Measurements from ENCODE around the gene PEX26. TPM values are rescaled to one million over a fixed set of nuclear protein-coding genes. Genes with fewer than 3 reads are reported as not detected.

The PEX26 gene
- total and polyA plus RNA-seq, 2 of the 13 experiments (the other 11 are each of a cell fraction or from before 2014, with no cell fraction given), result 10.6 to 25.1 TPM

DNA sequence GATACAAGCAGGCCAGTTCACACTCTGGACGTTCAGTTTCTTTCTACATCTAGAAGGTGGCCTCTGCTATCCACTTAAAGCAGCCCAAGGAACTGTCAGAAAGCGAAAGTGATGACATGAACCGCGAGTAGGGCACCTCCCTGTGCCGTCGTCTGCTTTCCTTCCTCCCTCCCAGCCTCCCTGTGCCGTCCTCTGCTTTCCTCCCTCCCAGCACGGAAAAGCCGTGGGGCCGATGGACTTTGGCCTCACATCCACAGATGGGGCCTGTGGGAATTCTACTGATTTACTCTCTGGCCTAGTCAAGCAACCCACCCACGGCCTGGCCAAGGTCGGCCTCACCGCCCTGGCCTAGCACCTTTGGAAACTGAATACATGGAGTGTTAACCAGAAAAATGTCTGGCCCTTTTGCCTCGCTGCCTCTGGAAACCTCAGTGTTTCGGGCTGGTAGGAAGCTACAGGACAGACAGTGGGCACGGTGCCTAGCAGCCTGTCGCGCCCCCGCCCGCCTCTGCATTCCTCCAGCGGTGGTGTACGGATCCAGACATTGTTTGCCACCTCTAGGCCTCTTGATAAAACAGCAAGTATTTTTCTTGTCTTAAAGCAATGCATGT lies 14.2 kb downstream of the PEX26 start (continued):
- TF ChIP-seq, protein P1, sequence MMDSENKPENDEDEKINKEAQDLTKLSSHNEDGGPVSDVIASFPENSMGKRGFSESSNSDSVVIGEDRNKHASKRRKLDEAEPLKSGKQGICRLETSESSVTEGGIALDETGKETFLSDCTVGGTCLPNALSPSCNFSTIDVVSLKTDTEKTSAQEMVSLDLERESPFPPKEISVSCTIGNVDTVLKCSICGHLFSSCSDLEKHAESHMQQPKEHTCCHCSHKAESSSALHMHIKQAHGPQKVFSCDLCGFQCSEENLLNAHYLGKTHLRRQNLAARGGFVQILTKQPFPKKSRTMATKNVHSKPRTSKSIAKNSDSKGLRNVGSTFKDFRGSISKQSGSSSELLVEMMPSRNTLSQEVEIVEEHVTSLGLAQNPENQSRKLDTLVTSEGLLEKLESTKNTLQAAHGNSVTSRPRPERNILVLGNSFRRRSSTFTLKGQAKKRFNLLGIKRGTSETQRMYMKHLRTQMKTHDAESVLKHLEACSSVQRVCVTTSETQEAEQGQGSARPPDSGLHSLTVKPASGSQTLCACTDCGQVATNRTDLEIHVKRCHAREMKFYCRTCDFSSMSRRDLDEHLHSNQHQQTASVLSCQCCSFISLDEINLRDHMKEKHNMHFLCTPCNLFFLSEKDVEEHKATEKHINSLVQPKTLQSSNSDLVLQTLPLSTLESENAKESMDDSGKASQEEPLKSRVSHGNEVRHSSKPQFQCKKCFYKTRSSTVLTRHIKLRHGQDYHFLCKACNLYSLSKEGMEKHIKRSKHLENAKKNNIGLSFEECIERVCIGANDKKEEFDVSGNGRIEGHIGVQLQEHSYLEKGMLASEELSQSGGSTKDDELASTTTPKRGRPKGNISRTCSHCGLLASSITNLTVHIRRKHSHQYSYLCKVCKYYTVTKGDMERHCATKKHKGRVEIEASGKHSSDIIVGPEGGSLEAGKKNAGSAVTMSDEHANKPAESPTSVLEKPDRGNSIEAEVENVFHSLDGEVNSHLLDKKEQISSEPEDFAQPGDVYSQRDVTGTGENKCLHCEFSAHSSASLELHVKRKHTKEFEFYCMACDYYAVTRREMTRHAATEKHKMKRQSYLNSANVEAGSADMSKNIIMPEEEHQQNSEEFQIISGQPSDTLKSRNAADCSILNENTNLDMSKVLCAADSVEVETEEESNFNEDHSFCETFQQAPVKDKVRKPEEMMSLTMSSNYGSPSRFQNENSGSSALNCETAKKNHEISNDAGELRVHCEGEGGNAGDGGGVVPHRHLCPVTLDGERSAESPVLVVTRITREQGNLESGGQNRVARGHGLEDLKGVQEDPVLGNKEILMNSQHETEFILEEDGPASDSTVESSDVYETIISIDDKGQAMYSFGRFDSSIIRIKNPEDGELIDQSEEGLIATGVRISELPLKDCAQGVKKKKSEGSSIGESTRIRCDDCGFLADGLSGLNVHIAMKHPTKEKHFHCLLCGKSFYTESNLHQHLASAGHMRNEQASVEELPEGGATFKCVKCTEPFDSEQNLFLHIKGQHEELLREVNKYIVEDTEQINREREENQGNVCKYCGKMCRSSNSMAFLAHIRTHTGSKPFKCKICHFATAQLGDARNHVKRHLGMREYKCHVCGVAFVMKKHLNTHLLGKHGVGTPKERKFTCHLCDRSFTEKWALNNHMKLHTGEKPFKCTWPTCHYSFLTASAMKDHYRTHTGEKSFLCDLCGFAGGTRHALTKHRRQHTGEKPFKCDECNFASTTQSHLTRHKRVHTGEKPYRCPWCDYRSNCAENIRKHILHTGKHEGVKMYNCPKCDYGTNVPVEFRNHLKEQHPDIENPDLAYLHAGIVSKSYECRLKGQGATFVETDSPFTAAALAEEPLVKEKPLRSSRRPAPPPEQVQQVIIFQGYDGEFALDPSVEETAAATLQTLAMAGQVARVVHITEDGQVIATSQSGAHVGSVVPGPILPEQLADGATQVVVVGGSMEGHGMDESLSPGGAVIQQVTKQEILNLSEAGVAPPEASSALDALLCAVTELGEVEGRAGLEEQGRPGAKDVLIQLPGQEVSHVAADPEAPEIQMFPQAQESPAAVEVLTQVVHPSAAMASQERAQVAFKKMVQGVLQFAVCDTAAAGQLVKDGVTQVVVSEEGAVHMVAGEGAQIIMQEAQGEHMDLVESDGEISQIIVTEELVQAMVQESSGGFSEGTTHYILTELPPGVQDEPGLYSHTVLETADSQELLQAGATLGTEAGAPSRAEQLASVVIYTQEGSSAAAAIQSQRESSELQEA (CRISPR knock-in tag; IDR thresholded peaks at IDR 0.05; ENCODE audit: not compliant biosample characterization), result no peak
- peak; percentile 78 for TF ChIP-seq POLR2G (IDR thresholded peaks at IDR 0.05; ENCODE audit: low read depth, low read length)
- TF ChIP-seq SRSF4 (IDR thresholded peaks at IDR 0.05; ENCODE audit: low read depth, low read length, poor library complexity, severe bottlenecking), result no peak
- TF ChIP-seq, protein P2, sequence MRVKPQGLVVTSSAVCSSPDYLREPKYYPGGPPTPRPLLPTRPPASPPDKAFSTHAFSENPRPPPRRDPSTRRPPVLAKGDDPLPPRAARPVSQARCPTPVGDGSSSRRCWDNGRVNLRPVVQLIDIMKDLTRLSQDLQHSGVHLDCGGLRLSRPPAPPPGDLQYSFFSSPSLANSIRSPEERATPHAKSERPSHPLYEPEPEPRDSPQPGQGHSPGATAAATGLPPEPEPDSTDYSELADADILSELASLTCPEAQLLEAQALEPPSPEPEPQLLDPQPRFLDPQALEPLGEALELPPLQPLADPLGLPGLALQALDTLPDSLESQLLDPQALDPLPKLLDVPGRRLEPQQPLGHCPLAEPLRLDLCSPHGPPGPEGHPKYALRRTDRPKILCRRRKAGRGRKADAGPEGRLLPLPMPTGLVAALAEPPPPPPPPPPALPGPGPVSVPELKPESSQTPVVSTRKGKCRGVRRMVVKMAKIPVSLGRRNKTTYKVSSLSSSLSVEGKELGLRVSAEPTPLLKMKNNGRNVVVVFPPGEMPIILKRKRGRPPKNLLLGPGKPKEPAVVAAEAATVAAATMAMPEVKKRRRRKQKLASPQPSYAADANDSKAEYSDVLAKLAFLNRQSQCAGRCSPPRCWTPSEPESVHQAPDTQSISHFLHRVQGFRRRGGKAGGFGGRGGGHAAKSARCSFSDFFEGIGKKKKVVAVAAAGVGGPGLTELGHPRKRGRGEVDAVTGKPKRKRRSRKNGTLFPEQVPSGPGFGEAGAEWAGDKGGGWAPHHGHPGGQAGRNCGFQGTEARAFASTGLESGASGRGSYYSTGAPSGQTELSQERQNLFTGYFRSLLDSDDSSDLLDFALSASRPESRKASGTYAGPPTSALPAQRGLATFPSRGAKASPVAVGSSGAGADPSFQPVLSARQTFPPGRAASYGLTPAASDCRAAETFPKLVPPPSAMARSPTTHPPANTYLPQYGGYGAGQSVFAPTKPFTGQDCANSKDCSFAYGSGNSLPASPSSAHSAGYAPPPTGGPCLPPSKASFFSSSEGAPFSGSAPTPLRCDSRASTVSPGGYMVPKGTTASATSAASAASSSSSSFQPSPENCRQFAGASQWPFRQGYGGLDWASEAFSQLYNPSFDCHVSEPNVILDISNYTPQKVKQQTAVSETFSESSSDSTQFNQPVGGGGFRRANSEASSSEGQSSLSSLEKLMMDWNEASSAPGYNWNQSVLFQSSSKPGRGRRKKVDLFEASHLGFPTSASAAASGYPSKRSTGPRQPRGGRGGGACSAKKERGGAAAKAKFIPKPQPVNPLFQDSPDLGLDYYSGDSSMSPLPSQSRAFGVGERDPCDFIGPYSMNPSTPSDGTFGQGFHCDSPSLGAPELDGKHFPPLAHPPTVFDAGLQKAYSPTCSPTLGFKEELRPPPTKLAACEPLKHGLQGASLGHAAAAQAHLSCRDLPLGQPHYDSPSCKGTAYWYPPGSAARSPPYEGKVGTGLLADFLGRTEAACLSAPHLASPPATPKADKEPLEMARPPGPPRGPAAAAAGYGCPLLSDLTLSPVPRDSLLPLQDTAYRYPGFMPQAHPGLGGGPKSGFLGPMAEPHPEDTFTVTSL (CRISPR knock-in tag; IDR thresholded peaks at IDR 0.05; ENCODE audit: borderline replicate concordance), result 0 out of 2 replicates have a peak, but pooled peaks have one; percentile 56
- no peak for TF ChIP-seq ZNF780A (CRISPR knock-in tag; IDR thresholded peaks at IDR 0.05)
- TF ChIP-seq ZNF253 (CRISPR knock-in tag; IDR thresholded peaks at IDR 0.05; ENCODE audit: borderline replicate concordance), result no peak
- no peak for TF ChIP-seq TCF7 (IDR thresholded peaks at IDR 0.05; ENCODE audit: low read depth)
- no peak for TF ChIP-seq TRIM24 (CRISPR knock-in tag; IDR thresholded peaks at IDR 0.05)
- TF ChIP-seq, protein P3, sequence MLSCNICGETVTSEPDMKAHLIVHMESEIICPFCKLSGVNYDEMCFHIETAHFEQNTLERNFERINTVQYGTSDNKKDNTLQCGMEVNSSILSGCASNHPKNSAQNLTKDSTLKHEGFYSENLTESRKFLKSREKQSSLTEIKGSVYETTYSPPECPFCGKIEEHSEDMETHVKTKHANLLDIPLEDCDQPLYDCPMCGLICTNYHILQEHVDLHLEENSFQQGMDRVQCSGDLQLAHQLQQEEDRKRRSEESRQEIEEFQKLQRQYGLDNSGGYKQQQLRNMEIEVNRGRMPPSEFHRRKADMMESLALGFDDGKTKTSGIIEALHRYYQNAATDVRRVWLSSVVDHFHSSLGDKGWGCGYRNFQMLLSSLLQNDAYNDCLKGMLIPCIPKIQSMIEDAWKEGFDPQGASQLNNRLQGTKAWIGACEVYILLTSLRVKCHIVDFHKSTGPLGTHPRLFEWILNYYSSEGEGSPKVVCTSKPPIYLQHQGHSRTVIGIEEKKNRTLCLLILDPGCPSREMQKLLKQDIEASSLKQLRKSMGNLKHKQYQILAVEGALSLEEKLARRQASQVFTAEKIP (CRISPR knock-in tag; IDR thresholded peaks at IDR 0.05; ENCODE audit: borderline replicate concordance), result no peak
- TF ChIP-seq NFKBIZ (CRISPR knock-in tag; IDR thresholded peaks at IDR 0.05), result 0 out of 2 replicates have a peak, but pooled peaks have one; percentile 66
- no peak for TF ChIP-seq SOX6 (IDR thresholded peaks at IDR 0.05)
- peak; percentile 83 for TF ChIP-seq SOX6 (CRISPR knock-in tag; IDR thresholded peaks at IDR 0.05)
- no peak for TF ChIP-seq RARG (CRISPR knock-in tag; IDR thresholded peaks at IDR 0.05; ENCODE audit: low read depth)
- no peak; the same call in none of the 2 replicates for TF ChIP-seq NCOA2 (CRISPR knock-in tag; IDR thresholded peaks at IDR 0.05)
